Inferior parietal cortex (tissue), 1 donor: ENCODE measurements around the gene NUP54.

Source experiments
- DNase-seq: peaks from one replicate; pipeline ENCODE4 v3.0.0-alpha.2; 2016; ENCODE audit errors: extremely low spot score

Gene NUP54, protein sequence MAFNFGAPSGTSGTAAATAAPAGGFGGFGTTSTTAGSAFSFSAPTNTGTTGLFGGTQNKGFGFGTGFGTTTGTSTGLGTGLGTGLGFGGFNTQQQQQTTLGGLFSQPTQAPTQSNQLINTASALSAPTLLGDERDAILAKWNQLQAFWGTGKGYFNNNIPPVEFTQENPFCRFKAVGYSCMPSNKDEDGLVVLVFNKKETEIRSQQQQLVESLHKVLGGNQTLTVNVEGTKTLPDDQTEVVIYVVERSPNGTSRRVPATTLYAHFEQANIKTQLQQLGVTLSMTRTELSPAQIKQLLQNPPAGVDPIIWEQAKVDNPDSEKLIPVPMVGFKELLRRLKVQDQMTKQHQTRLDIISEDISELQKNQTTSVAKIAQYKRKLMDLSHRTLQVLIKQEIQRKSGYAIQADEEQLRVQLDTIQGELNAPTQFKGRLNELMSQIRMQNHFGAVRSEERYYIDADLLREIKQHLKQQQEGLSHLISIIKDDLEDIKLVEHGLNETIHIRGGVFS

DNA sequence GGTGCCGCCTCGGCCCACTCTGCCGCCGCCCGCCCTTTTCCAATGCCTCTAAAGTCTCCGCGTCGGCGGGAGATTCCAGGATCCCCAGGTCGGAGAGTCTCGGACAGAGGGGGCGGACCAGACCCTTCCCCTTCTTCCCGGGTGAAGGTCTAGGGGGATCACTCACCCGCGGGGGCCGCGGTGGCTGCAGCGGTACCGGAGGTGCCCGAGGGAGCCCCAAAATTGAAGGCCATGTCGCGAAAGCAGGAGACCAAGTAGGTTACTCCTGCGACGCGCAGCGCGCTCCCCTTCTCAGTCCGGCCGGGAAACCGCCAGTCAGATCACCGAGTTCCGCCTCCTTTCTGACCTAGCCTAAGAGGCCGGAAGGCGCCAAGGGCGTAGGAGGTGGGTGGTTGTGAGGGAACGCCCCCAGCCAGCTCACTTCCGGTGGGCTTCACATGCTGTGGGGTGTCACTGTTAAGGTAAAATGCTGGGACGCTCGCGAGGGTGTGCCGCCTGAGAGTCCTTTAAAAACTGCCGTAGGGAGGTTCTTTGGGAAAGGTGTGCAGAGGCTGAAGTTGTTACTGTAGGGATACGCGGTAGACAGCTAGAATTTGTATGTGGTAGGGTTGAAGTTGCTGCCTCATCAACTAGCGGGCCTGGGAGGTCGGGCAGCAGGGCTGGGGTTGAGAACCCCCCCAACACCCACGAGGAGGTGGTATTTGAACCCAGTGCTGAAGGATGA is at the start of gene NUP54:
Gene NUP54 (minus strand): TSS at position 256 of the 724 bp plus-strand sequence. CDS start 23 bp downstream, at position 233.
- peak; percentile 96 for DNase-seq

DNA sequence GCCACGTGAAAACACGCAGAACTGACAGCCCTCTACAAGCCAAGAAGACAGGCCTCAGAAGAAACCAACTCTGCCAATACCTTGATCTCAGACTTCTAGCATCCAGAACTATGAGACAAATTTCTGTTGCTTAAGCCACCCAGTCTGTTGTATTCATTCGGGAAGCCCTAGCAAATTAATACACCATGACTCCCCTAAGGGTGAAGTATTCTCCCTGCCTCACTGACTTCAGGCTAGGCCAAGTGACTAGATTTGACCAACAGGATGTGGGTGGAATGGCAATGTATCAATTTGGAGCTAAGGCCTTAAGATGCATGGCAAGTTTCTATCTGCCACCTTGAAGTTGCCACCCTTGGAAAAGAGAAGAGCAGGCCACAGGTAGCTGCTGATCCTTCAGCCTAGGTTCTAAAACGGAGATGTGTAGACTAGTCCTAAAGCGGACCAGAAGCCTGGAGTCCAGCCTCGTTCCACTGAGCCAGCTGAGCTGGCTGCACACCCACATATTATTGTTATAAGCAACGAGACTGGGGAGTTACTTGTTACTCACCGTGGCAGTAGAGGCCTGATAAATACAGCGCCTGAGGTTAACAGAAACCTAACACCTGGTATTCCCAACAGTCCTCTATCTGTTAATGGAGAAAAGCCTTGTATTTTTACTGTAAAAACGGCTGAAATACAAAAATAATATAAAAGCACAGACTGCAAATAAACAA is 49.0 kb upstream of the NUP54 start:
- DNase-seq = no peak

DNA sequence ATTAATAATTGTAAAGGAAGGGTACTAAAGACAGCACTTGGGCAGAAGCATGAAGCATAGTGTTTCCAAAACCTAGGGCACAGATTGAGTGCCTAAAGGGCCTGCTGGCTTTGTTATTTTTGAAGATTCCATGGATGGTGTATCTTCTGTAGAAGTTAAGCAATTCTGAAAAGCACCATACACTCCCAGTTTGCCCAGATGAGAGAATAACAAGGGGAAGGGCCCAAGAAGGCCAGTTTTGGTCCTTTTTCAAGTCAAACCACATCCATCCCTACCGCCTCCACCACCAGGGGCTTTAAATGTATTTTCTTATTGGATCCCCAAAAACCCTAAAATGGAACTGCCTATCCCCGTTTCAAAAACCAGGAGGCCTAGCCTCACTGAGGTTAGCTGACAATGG is 48.2 kb upstream of the NUP54 start:
- no peak for DNase-seq

GRCh38 chr4:76195326-76195725 is 47.1 kb upstream of the NUP54 start:
- no peak for DNase-seq

- DNase-seq = no peak
Observed at GRCh38 chr4:76194325-76194724, 46.1 kb upstream of the NUP54 start.

- no peak for DNase-seq
Observed at GRCh38 chr4:76192236-76192635, 44.0 kb upstream of the NUP54 start.

GRCh38 chr4:76188557-76188956 is 40.4 kb upstream of the NUP54 start:
- no peak for DNase-seq

- DNase-seq = no peak
Observed at GRCh38 chr4:76188149-76188548, 40.0 kb upstream of the NUP54 start.

- no peak for DNase-seq
Observed at GRCh38 chr4:76187152-76187551, 39.0 kb upstream of the NUP54 start.

- DNase-seq = no peak
Observed at GRCh38 chr4:76182463-76182862, 34.3 kb upstream of the NUP54 start.

GRCh38 chr4:76179398-76180318 is 31.5 kb upstream of the NUP54 start:
- peak; percentile 94 for DNase-seq

GRCh38 chr4:76178296-76178695 is 30.1 kb upstream of the NUP54 start:
- DNase-seq = no peak

DNA sequence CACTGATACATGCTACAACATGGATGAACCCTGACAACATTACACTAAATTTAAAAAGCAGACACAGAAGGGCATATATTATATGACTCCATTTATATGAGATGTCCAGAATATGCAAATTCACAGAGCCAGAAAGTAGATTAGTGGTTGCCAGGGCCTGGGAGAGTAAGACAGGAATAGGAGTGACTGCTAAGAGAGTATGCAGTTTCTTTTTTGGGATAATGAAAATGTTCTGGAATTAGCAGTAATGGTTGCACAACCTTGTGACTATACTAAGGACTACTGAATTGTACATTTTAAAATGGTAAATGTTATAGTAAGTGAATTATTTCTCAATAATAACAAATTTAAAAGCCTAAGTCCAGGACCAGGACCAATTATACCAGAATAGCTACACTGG is 29.5 kb upstream of the NUP54 start:
- no peak for DNase-seq

DNA sequence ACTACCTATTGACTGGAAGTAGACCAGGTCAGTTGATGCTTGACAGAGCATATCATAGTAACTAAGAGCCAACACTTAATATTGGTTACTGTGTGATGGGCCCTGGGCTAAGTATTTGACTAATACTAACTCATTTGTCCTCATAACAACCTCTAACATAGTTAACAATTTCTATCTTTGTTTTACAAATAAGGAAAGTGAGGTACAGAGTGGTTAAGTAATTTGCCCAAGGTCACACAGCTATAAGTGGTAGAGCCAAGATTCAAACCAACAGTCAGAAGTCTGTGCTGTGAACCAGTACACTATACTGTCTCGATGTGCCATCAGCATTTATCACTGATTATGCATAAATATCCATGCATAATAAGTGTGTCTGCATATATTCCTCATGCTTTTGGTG is 27.1 kb upstream of the NUP54 start:
- no peak for DNase-seq

GRCh38 chr4:76174216-76174615 is 26.0 kb upstream of the NUP54 start:
- DNase-seq = no peak

DNA sequence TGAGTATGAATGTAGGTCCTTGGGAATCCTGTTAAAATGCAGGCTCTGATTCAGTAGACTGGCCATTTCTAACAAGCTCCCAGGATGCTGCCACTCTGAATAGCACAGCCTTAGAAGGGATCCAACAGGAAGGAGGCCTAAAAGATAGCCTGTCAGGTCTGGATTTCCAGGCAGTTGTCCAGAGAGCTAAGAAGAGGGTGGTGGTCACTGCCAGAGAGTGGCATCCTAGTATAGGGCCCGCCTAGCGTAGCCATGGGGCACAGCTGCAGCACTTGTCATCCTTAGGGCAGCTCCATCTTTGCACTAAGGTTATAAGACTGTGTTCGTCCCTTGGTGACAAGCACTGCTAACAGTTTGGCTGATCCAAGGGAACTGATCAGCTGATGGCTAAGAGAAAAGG is 20.5 kb upstream of the NUP54 start:
- DNase-seq = no peak

GRCh38 chr4:76166480-76166879 is 18.3 kb upstream of the NUP54 start:
- DNase-seq = no peak

DNA sequence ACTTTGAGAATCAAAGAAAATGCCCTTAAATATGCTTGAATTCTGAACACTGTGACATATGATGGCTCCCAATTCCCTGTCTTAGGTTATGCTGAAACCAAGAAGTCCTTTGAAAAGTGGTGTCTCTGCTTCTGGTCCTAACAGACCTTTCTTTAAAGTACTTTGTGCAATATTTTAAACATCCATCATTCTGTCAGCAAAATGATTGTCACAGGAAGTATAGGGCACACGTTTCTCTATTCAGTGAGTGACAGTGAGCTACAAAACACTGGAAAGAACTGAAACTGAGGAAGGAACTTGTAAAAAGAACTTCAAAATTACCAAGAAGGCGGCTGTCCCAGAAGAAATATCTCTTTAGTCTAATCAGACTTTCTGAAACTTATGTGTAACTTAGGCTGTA is 12.2 kb upstream of the NUP54 start:
- DNase-seq = no peak

DNA sequence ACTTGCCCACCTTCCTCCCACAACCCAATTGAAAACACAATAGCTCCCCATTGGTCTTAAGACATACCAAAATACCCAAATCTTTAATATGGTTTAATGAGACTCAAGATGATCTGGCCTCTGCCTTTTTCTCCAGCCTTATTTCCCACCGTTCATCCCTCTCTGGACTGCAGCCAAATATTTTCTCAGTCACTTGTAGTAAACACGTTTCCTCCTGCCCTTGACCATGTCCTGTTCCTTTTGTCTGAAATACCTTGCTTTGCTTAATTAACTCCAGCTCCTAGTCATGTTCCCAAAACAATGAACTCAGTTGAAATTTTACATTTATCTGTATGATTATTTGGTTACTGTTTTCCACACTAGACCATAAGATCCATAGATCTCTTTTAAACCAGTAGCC is 8.4 kb upstream of the NUP54 start:
- no peak for DNase-seq

GRCh38 chr4:76155979-76156378 is 7.8 kb upstream of the NUP54 start:
- no peak for DNase-seq

GRCh38 chr4:76153356-76153755 is 5.2 kb upstream of the NUP54 start:
- DNase-seq = peak; percentile 24
